ENCODE results near the gene ZNF394.

Gene ZNF394

DNA sequence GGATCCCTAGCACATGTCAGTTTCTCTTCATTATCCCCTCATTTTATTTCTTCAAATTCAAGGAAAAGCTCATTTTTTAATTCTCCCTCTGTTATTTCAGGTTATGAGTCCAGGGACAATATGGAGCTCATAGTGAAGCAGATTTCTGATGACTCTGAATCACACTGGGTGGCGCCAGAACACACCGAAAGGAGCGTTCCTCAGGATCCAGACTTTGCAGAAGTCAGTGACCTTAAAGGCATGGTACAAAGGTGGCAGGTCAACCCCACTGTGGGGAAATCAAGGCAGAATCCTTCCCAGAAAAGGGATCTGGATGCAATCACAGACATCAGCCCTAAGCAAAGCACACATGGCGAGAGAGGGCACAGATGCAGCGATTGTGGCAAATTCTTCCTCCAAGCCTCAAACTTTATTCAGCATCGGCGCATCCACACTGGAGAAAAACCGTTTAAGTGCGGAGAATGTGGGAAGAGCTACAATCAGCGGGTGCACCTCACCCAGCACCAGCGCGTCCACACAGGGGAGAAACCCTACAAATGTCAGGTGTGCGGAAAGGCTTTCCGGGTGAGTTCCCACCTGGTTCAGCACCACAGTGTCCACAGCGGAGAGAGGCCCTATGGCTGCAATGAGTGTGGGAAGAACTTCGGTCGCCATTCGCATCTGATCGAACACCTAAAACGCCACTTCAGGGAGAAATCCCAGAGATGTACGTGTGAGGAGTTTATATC lies 25.8 kb upstream of the ZNF394 start:
- H3K4me1 ChIP-seq (ENCODE audit: insufficient read depth, low read length, severe bottlenecking) = no peaks in the 10 kb centered on the region
- no peak overlapping the region for H3K9ac ChIP-seq (ENCODE audit: low read length)
- H3K9me2 ChIP-seq (ENCODE audit: low read depth, low read length) = no peaks in the 10 kb centered on the region
- no peaks in the 10 kb centered on the region for H3K27me3 ChIP-seq (ENCODE audit: insufficient read depth, low read length)
- no peaks in the 10 kb centered on the region for H3K79me2 ChIP-seq (ENCODE audit: insufficient read depth, low read length)
- no peak overlapping the region for H3K4me2 ChIP-seq (ENCODE audit: low read length)
- H3F3A ChIP-seq (ENCODE audit: insufficient read depth, low read length) = no peaks in the 10 kb centered on the region
- H3K4me3 ChIP-seq (ENCODE audit: low read depth, low read length, poor library complexity, severe bottlenecking) = no peak overlapping the region
- no peak overlapping the region for H2AFZ ChIP-seq (ENCODE audit: low read length)
- H3K9me3 ChIP-seq (ENCODE audit: low read length) = peaks cover 7% of the 10 kb centered on the region
- H3K36me3 ChIP-seq (ENCODE audit: insufficient read depth, low read length) = peaks cover 70% of the 10 kb centered on the region
- TF ChIP-seq, protein P1, sequence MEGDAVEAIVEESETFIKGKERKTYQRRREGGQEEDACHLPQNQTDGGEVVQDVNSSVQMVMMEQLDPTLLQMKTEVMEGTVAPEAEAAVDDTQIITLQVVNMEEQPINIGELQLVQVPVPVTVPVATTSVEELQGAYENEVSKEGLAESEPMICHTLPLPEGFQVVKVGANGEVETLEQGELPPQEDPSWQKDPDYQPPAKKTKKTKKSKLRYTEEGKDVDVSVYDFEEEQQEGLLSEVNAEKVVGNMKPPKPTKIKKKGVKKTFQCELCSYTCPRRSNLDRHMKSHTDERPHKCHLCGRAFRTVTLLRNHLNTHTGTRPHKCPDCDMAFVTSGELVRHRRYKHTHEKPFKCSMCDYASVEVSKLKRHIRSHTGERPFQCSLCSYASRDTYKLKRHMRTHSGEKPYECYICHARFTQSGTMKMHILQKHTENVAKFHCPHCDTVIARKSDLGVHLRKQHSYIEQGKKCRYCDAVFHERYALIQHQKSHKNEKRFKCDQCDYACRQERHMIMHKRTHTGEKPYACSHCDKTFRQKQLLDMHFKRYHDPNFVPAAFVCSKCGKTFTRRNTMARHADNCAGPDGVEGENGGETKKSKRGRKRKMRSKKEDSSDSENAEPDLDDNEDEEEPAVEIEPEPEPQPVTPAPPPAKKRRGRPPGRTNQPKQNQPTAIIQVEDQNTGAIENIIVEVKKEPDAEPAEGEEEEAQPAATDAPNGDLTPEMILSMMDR (IDR thresholded peaks at IDR 0.05; ENCODE audit: low read length) = peak; percentile 61; the same call in 1 of the 2 replicates
- no peak for TF ChIP-seq EZH2 (IDR thresholded peaks at IDR 0.05; ENCODE audit: borderline replicate concordance, low read length)
- H3K27ac ChIP-seq (ENCODE audit: low read depth, low read length, poor library complexity, severe bottlenecking) = no peak overlapping the region
- no peaks in the 10 kb centered on the region for H4K20me1 ChIP-seq (ENCODE audit: insufficient read depth, low read length)

DNA sequence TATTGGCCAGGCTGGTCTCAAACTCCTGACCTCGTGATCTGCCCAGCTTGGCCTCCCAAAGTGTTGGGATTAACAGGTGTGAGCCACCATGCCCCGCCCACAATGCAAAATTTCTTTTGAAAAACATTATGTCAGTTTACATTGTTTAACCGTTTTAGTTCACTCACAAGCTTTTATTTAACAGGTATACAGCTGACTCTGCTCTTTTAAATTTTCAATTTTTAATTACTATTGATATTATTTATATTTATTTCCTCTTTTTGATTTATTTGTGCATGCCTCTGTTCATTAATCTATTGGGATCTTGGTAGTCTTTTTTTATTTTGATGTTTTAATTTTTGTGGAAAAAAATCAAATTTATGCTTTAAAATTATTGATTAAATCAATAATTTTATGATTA lies 21.3 kb upstream of the ZNF394 start:
- no peak overlapping the region for H3K9ac ChIP-seq (ENCODE audit: low read length)
- H4K20me1 ChIP-seq (ENCODE audit: insufficient read depth, low read length) = no peaks in the 10 kb centered on the region
- no peak overlapping the region for H3K27ac ChIP-seq (ENCODE audit: low read depth, low read length, poor library complexity, severe bottlenecking)
- H3K4me3 ChIP-seq (ENCODE audit: low read depth, low read length, poor library complexity, severe bottlenecking) = no peak overlapping the region
- H3K4me2 ChIP-seq (ENCODE audit: low read length) = no peak overlapping the region
- H2AFZ ChIP-seq (ENCODE audit: low read length) = no peak overlapping the region
- H3K79me2 ChIP-seq (ENCODE audit: insufficient read depth, low read length) = no peaks in the 10 kb centered on the region
- H3K36me3 ChIP-seq (ENCODE audit: insufficient read depth, low read length) = peaks cover 53% of the 10 kb centered on the region
- H3F3A ChIP-seq (ENCODE audit: insufficient read depth, low read length) = no peaks in the 10 kb centered on the region
- H3K4me1 ChIP-seq (ENCODE audit: insufficient read depth, low read length, severe bottlenecking) = no peaks in the 10 kb centered on the region
- TF ChIP-seq, protein P1 (IDR thresholded peaks at IDR 0.05; ENCODE audit: low read length) = no peak
- TF ChIP-seq EZH2 (IDR thresholded peaks at IDR 0.05; ENCODE audit: borderline replicate concordance, low read length) = no peak
- H3K9me2 ChIP-seq (ENCODE audit: low read depth, low read length) = no peaks in the 10 kb centered on the region
- no peaks in the 10 kb centered on the region for H3K9me3 ChIP-seq (ENCODE audit: low read length)
- no peaks in the 10 kb centered on the region for H3K27me3 ChIP-seq (ENCODE audit: insufficient read depth, low read length)

DNA sequence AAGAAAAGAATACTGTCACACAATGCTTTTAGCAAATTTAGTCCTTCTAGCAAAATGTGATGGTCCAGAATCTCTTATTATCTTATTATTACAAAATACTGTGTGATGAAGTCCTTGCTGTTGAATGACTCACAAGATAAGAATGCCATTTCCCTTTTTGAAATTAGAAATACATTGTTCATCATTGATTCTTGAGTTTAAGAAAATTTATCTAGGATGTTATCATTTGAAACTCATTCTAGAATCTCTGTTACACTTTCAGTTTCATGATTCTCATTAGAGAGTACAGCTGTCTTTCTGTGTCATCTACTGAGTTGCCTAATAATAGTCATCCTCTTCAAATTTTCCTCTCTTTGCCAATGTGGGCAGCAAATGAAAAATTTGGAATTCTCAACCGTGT lies 14.0 kb upstream of the ZNF394 start:
- H3K9ac ChIP-seq (ENCODE audit: low read length) = no peak overlapping the region
- H3K27me3 ChIP-seq (ENCODE audit: insufficient read depth, low read length) = no peaks in the 10 kb centered on the region
- no peak overlapping the region for H2AFZ ChIP-seq (ENCODE audit: low read length)
- no peaks in the 10 kb centered on the region for H4K20me1 ChIP-seq (ENCODE audit: insufficient read depth, low read length)
- H3K4me2 ChIP-seq (ENCODE audit: low read length) = no peak overlapping the region
- no peaks in the 10 kb centered on the region for H3K9me3 ChIP-seq (ENCODE audit: low read length)
- H3K9me2 ChIP-seq (ENCODE audit: low read depth, low read length) = no peaks in the 10 kb centered on the region
- no peak overlapping the region for H3K4me3 ChIP-seq (ENCODE audit: low read depth, low read length, poor library complexity, severe bottlenecking)
- H3K27ac ChIP-seq (ENCODE audit: low read depth, low read length, poor library complexity, severe bottlenecking) = no peak overlapping the region
- H3K4me1 ChIP-seq (ENCODE audit: insufficient read depth, low read length, severe bottlenecking) = no peaks in the 10 kb centered on the region
- TF ChIP-seq, protein P1 (IDR thresholded peaks at IDR 0.05; ENCODE audit: low read length) = no peak
- TF ChIP-seq EZH2 (IDR thresholded peaks at IDR 0.05; ENCODE audit: borderline replicate concordance, low read length) = no peak
- H3K36me3 ChIP-seq (ENCODE audit: insufficient read depth, low read length) = peaks cover 47% of the 10 kb centered on the region
- H3F3A ChIP-seq (ENCODE audit: insufficient read depth, low read length) = no peaks in the 10 kb centered on the region
- H3K79me2 ChIP-seq (ENCODE audit: insufficient read depth, low read length) = no peaks in the 10 kb centered on the region

Measured in OCI-LY1 (cell line).